A549 (cell line): Measurements from ENCODE around the gene CD22.
"Not testable (repeated sequence)": the region's sequence is repeated elsewhere in the genome, so short reads cannot be mapped to it uniquely, and the experiment has no call there.

Source experiments
- CEBPB ChIP-seq, 2 experiments: fragments of >200 bp in 1 of 2; sonication (Bioruptor Twin) in 1 of 2; formaldehyde crosslinking in 1 of 2; IDR thresholded peaks; 2 replicates each; pipeline ENCODE4 v1.6.1; 2012 to 2016
- CHD2 ChIP-seq: fragments of 150-350 bp; IDR thresholded peaks from 2 replicates; pipeline ENCODE4 v1.6.1; 2014; ENCODE audit warnings: low read length; ENCODE audit not compliant: partially characterized antibody
- CTCF ChIP-seq: fragments of >200 bp; sonication (Bioruptor Twin); formaldehyde crosslinking; IDR thresholded peaks from 3 replicates; pipeline ENCODE4 v1.5.1; 2016
- ESRRA ChIP-seq: fragments of 150-350 bp; IDR thresholded peaks from 2 replicates; pipeline ENCODE4 v1.6.1; 2014; ENCODE audit warnings: mild to moderate bottlenecking, low read length, borderline replicate concordance
- PHF8 ChIP-seq: fragments of 200-600 bp; sonication (generic); IDR thresholded peaks from 2 replicates; pipeline ENCODE4 v1.6.1; 2016; ENCODE audit warnings: low read depth, mild to moderate bottlenecking, antibody characterized with exemption, moderate library complexity, borderline replicate concordance
- POLR2A ChIP-seq: IDR thresholded peaks from 2 replicates; pipeline ENCODE4 v1.6.1; 2012; ENCODE audit warnings: mild to moderate bottlenecking, low read length
- SREBF2 ChIP-seq: fragments of 450-650 bp; IDR thresholded peaks from 2 replicates; pipeline ENCODE4 v1.6.1; 2014; ENCODE audit warnings: mild to moderate bottlenecking, moderate library complexity
- ZC3H11A ChIP-seq: fragments of 450-650 bp; IDR thresholded peaks from 2 replicates; pipeline ENCODE4 v1.6.1; 2014; ENCODE audit warnings: antibody characterized with exemption, mild to moderate bottlenecking
- ZFP36 ChIP-seq: fragments of 450-650 bp; IDR thresholded peaks from 2 replicates; pipeline ENCODE4 v1.6.1; 2014; ENCODE audit warnings: borderline replicate concordance; ENCODE audit not compliant: partially characterized antibody

- not testable (repeated sequence) for TF ChIP-seq CTCF; ZC3H11A; ZFP36; CHD2; POLR2A; SREBF2; CEBPB (IDR thresholded peaks at IDR 0.05); PHF8; ESRRA
Measured at GRCh38 chr19:35285465-35285864, 43.5 kb upstream of the CD22 start.
